ENCODE results near the gene SBF2.

DNA sequence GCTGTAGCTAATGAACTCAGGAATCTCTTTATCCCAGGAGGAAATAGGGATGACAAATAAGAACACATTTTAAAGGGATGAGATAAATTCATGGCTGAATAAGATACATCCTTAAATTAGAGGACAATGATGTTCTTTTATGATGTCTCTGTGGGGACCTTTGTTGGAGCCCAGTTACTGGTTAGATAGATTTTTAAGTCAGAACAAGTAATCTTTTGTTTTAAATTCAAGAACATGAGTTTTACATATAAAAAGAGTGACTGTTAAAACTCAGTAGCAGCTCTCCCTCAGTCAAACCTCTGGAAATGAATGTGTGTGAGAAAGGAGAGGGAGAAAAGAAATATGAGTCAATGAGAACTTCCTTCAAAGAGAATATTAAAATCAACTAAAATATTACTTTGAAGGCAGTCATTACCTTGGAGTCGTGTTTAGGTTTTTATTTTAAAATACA is 388.5 kb downstream of the SBF2 start:
- TF ChIP-seq POLR2A (IDR thresholded peaks at IDR 0.05) = no peak
- TF ChIP-seq, protein P1, sequence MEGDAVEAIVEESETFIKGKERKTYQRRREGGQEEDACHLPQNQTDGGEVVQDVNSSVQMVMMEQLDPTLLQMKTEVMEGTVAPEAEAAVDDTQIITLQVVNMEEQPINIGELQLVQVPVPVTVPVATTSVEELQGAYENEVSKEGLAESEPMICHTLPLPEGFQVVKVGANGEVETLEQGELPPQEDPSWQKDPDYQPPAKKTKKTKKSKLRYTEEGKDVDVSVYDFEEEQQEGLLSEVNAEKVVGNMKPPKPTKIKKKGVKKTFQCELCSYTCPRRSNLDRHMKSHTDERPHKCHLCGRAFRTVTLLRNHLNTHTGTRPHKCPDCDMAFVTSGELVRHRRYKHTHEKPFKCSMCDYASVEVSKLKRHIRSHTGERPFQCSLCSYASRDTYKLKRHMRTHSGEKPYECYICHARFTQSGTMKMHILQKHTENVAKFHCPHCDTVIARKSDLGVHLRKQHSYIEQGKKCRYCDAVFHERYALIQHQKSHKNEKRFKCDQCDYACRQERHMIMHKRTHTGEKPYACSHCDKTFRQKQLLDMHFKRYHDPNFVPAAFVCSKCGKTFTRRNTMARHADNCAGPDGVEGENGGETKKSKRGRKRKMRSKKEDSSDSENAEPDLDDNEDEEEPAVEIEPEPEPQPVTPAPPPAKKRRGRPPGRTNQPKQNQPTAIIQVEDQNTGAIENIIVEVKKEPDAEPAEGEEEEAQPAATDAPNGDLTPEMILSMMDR (IDR thresholded peaks at IDR 0.05) = no peak
